Measurements from ENCODE around the gene TRIM25. TPM values are rescaled to one million over a fixed set of nuclear protein-coding genes. Genes with fewer than 3 reads are reported as not detected.
"Not testable (repeated sequence)": the region's sequence is repeated elsewhere in the genome, so short reads cannot be mapped to it uniquely, and the experiment has no call there.

TRIM25 gene
- total RNA-seq, 1 donor from 2014 or later, result 7.8 TPM

DNA sequence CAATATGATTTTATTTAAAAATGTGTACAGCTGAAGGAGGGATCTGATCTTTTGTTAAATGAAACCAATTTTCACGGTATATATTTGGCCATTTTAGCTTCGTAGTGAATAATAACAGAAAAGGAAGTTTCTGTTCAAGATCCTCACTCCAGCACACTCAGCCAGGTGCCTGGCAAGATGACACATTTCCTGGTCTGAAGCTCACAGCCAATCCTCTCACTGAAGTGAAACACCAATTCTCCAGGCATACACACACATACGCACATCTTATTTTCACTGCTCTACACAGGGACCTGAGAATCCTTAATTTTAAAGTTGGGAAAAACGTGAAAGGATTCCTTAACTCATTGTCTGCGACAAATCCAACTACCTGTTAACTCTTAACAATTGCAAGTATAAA lies 24.4 kb upstream of the TRIM25 start:
- not testable (repeated sequence) for H3K9ac ChIP-seq (ENCODE audit: low read depth in 1 of 3, low read length in 3 of 3); H3K4me1 ChIP-seq (ENCODE audit: control insufficient read depth in 3 of 3, insufficient read depth in 3 of 3, low read length in 3 of 3); H3K9me3 ChIP-seq (ENCODE audit: control insufficient read depth in 3 of 3, low read length in 3 of 3); H3K27ac ChIP-seq (ENCODE audit: low read depth, low read length); H3K27me3 ChIP-seq (ENCODE audit: control insufficient read depth in 3 of 3, insufficient read depth in 3 of 3, low read length in 3 of 3); H3K4me3 ChIP-seq (ENCODE audit: low read length in 3 of 3)
- H3K36me3 ChIP-seq (ENCODE audit: control insufficient read depth in 3 of 3, insufficient read depth in 3 of 3, low read length in 3 of 3), result peaks cover 18 to 51% (median 41%) of the 10 kb centered on the region in 3 donors

DNA sequence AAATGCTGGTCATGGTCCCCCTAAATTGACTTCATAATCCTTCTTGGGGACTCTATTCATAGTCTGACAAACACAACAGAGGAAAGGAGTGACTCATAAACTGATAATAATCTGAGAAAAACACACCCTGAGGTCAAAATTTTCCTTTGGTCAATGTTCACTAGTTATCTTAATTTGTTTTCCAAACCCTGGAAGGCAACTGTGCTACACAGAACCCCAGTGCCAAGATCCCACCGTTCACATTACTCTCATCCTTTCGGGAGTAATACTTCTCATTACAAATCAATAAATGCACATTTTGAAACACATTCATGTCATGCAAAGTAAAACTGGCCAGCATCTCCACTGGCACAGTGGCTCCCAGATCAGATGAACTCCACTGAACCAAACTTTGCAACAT lies 23.8 kb upstream of the TRIM25 start:
- H3K9ac ChIP-seq (ENCODE audit: low read depth in 1 of 3, low read length in 3 of 3), result no peak overlapping the region
- no peak overlapping the region for H3K4me3 ChIP-seq (ENCODE audit: low read length in 3 of 3)
- H3K36me3 ChIP-seq (ENCODE audit: control insufficient read depth in 3 of 3, insufficient read depth in 3 of 3, low read length in 3 of 3), result peaks cover 17 to 50% (median 41%) of the 10 kb centered on the region in 3 donors
- no peaks in the 10 kb centered on the region for H3K27me3 ChIP-seq (ENCODE audit: control insufficient read depth in 3 of 3, insufficient read depth in 3 of 3, low read length in 3 of 3)
- H3K27ac ChIP-seq (ENCODE audit: low read depth, low read length), result no peak overlapping the region
- H3K4me1 ChIP-seq (ENCODE audit: control insufficient read depth in 3 of 3, insufficient read depth in 3 of 3, low read length in 3 of 3), result no peaks in the 10 kb centered on the region
- H3K9me3 ChIP-seq (ENCODE audit: control insufficient read depth in 3 of 3, low read length in 3 of 3), result no peaks in the 10 kb centered on the region

GRCh38 chr17:56936697-56937322 lies 23.0 kb upstream of the TRIM25 start:
- no peaks in the 10 kb centered on the region for H3K4me1 ChIP-seq (ENCODE audit: control insufficient read depth in 3 of 3, insufficient read depth in 3 of 3, low read length in 3 of 3)
- no peak overlapping the region for H3K27ac ChIP-seq (ENCODE audit: low read depth, low read length)
- H3K27me3 ChIP-seq (ENCODE audit: control insufficient read depth in 3 of 3, insufficient read depth in 3 of 3, low read length in 3 of 3), result no peaks in the 10 kb centered on the region
- H3K9ac ChIP-seq (ENCODE audit: low read depth in 1 of 3, low read length in 3 of 3), result no peak overlapping the region
- peaks cover 12 to 46% (median 35%) of the 10 kb centered on the region in 3 donors for H3K36me3 ChIP-seq (ENCODE audit: control insufficient read depth in 3 of 3, insufficient read depth in 3 of 3, low read length in 3 of 3)
- no peaks in the 10 kb centered on the region for H3K9me3 ChIP-seq (ENCODE audit: control insufficient read depth in 3 of 3, low read length in 3 of 3)
- no peak overlapping the region for H3K4me3 ChIP-seq (ENCODE audit: low read length in 3 of 3)

- Histone ChIP-seq H3K4me1 (ENCODE audit: control insufficient read depth in 3 of 3, insufficient read depth in 3 of 3, low read length in 3 of 3) (no peaks in the 10 kb centered on the region), H3K27me3 (ENCODE audit: control insufficient read depth in 3 of 3, insufficient read depth in 3 of 3, low read length in 3 of 3) (no peaks in the 10 kb centered on the region), H3K36me3 (ENCODE audit: control insufficient read depth in 3 of 3, insufficient read depth in 3 of 3, low read length in 3 of 3) (peaks cover 6 to 36% (median 28%) of the 10 kb centered on the region in 3 donors), H3K4me3 (ENCODE audit: low read length in 3 of 3) (no peak overlapping the region), H3K9me3 (ENCODE audit: control insufficient read depth in 3 of 3, low read length in 3 of 3) (no peaks in the 10 kb centered on the region), H3K9ac (ENCODE audit: low read depth in 1 of 3, low read length in 3 of 3) (no peak overlapping the region), H3K27ac (ENCODE audit: low read depth, low read length) (no peak overlapping the region)
These were observed 21.6 kb upstream of the TRIM25 start for GRCh38 chr17:56935461-56935860.

DNA sequence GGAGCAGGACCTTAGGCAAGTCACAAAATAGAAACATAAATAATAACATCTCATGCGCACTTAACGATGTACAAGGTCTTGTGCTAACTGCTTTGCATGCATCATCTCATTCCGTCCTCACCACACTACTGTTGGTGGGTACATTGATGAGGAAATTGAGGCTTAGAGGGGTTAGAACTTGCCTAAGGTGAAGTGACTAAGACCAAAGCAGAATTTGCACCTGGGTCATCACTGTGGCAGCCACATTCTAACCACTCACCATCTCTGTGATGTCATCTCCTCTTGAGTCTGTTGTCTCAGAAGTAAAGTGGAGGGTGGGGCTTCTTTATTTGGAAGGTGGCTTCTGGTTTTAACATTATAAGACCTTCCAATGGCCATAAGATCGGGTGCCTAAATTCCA lies 20.4 kb upstream of the TRIM25 start:
- H3K9ac ChIP-seq (ENCODE audit: low read depth in 1 of 3, low read length in 3 of 3), result no peak overlapping the region
- no peak overlapping the region for H3K27ac ChIP-seq (ENCODE audit: low read depth, low read length)
- H3K9me3 ChIP-seq (ENCODE audit: control insufficient read depth in 3 of 3, low read length in 3 of 3), result no peaks in the 10 kb centered on the region
- H3K36me3 ChIP-seq (ENCODE audit: control insufficient read depth in 3 of 3, insufficient read depth in 3 of 3, low read length in 3 of 3), result peaks cover 6 to 31% (median 28%) of the 10 kb centered on the region in 3 donors
- H3K27me3 ChIP-seq (ENCODE audit: control insufficient read depth in 3 of 3, insufficient read depth in 3 of 3, low read length in 3 of 3), result no peaks in the 10 kb centered on the region
- no peaks in the 10 kb centered on the region for H3K4me1 ChIP-seq (ENCODE audit: control insufficient read depth in 3 of 3, insufficient read depth in 3 of 3, low read length in 3 of 3)
- H3K4me3 ChIP-seq (ENCODE audit: low read length in 3 of 3), result no peak overlapping the region

- Histone ChIP-seq H3K27ac (ENCODE audit: low read depth, low read length) (no peak overlapping the region), H3K4me3 (ENCODE audit: low read length in 3 of 3) (no peak overlapping the region), H3K4me1 (ENCODE audit: control insufficient read depth in 3 of 3, insufficient read depth in 3 of 3, low read length in 3 of 3) (no peaks in the 10 kb centered on the region), H3K9ac (ENCODE audit: low read depth in 1 of 3, low read length in 3 of 3) (no peak overlapping the region), H3K9me3 (ENCODE audit: control insufficient read depth in 3 of 3, low read length in 3 of 3) (no peaks in the 10 kb centered on the region), H3K27me3 (ENCODE audit: control insufficient read depth in 3 of 3, insufficient read depth in 3 of 3, low read length in 3 of 3) (no peaks in the 10 kb centered on the region), H3K36me3 (ENCODE audit: control insufficient read depth in 3 of 3, insufficient read depth in 3 of 3, low read length in 3 of 3) (peaks cover 6 to 29% (median 28%) of the 10 kb centered on the region in 3 donors)
These were observed 20.0 kb upstream of the TRIM25 start for GRCh38 chr17:56933868-56934267.

- H3K4me1 ChIP-seq (ENCODE audit: control insufficient read depth in 3 of 3, insufficient read depth in 3 of 3, low read length in 3 of 3), result no peaks in the 10 kb centered on the region
- H3K36me3 ChIP-seq (ENCODE audit: control insufficient read depth in 3 of 3, insufficient read depth in 3 of 3, low read length in 3 of 3), result peaks cover 6 to 29% (median 28%) of the 10 kb centered on the region in 3 donors
- H3K9ac ChIP-seq (ENCODE audit: low read depth in 1 of 3, low read length in 3 of 3), result no peak overlapping the region
- H3K27me3 ChIP-seq (ENCODE audit: control insufficient read depth in 3 of 3, insufficient read depth in 3 of 3, low read length in 3 of 3), result no peaks in the 10 kb centered on the region
- H3K27ac ChIP-seq (ENCODE audit: low read depth, low read length), result no peak overlapping the region
- H3K4me3 ChIP-seq (ENCODE audit: low read length in 3 of 3), result no peak overlapping the region
- H3K9me3 ChIP-seq (ENCODE audit: control insufficient read depth in 3 of 3, low read length in 3 of 3), result no peaks in the 10 kb centered on the region
These were observed 19.4 kb upstream of the TRIM25 start for GRCh38 chr17:56933151-56933745.

DNA sequence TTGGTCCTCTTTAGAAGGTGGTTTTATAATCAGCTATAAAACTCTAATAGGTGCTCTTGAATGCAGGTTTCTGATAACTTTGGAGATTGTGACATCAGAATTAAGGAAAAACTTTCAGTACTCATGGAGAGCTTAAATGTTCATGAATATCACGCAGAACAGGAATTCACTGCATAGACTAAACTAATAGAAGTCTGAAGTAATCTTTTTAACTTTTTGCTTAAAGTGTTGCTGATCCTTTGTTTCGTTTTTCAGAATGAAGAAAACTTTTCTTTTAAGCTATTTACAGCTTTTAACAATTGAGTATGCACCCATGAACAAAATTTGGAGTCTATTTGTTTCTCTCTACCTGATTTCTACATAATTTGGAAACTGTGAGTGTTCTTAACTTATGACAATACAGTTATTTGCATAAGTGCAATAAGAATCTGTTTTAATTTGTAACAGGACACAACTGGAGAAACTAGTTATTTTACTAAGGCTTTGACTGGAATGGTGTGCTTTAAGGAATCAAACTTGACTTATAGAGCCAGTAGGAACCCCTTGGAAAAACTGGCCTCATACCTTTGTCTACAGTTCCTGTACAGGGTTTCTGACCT lies 17.0 kb upstream of the TRIM25 start:
- H3K36me3 ChIP-seq (ENCODE audit: control insufficient read depth in 3 of 3, insufficient read depth in 3 of 3, low read length in 3 of 3), result peaks cover 6 to 17% (median 13%) of the 10 kb centered on the region in 3 donors
- no peaks in the 10 kb centered on the region for H3K4me1 ChIP-seq (ENCODE audit: control insufficient read depth in 3 of 3, insufficient read depth in 3 of 3, low read length in 3 of 3)
- H3K27me3 ChIP-seq (ENCODE audit: control insufficient read depth in 3 of 3, insufficient read depth in 3 of 3, low read length in 3 of 3), result no peaks in the 10 kb centered on the region
- H3K27ac ChIP-seq (ENCODE audit: low read depth, low read length), result no peak overlapping the region
- H3K4me3 ChIP-seq (ENCODE audit: low read length in 3 of 3), result no peak overlapping the region
- no peak overlapping the region for H3K9ac ChIP-seq (ENCODE audit: low read depth in 1 of 3, low read length in 3 of 3)
- H3K9me3 ChIP-seq (ENCODE audit: control insufficient read depth in 3 of 3, low read length in 3 of 3), result no peaks in the 10 kb centered on the region

- no peak overlapping the region for H3K4me3 ChIP-seq (ENCODE audit: low read length in 3 of 3)
These were observed 15.6 kb upstream of the TRIM25 start for GRCh38 chr17:56929362-56929969.

GRCh38 chr17:56928586-56928985 lies 14.7 kb upstream of the TRIM25 start:
- Histone ChIP-seq H3K36me3 (ENCODE audit: control insufficient read depth in 3 of 3, insufficient read depth in 3 of 3, low read length in 3 of 3) (peaks cover 0 to 5% (median 0%) of the 10 kb centered on the region in 3 donors), H3K9me3 (ENCODE audit: control insufficient read depth in 3 of 3, low read length in 3 of 3) (no peaks in the 10 kb centered on the region), H3K4me3 (ENCODE audit: low read length in 3 of 3) (no peak overlapping the region), H3K9ac (ENCODE audit: low read depth in 1 of 3, low read length in 3 of 3) (no peak overlapping the region), H3K27ac (ENCODE audit: low read depth, low read length) (no peak overlapping the region), H3K4me1 (ENCODE audit: control insufficient read depth in 3 of 3, insufficient read depth in 3 of 3, low read length in 3 of 3) (no peaks in the 10 kb centered on the region), H3K27me3 (ENCODE audit: control insufficient read depth in 3 of 3, insufficient read depth in 3 of 3, low read length in 3 of 3) (no peaks in the 10 kb centered on the region)

More at GRCh38 chr17:56929362-56929969, 15.6 kb upstream of the TRIM25 start:
- Histone ChIP-seq H3K9ac (ENCODE audit: low read depth in 1 of 3, low read length in 3 of 3) (no peak overlapping the region), H3K9me3 (ENCODE audit: control insufficient read depth in 3 of 3, low read length in 3 of 3) (no peaks in the 10 kb centered on the region), H3K27ac (ENCODE audit: low read depth, low read length) (no peak overlapping the region), H3K36me3 (ENCODE audit: control insufficient read depth in 3 of 3, insufficient read depth in 3 of 3, low read length in 3 of 3) (peaks cover 3 to 9% (median 8%) of the 10 kb centered on the region in 3 donors), H3K4me1 (ENCODE audit: control insufficient read depth in 3 of 3, insufficient read depth in 3 of 3, low read length in 3 of 3) (no peaks in the 10 kb centered on the region), H3K27me3 (ENCODE audit: control insufficient read depth in 3 of 3, insufficient read depth in 3 of 3, low read length in 3 of 3) (no peaks in the 10 kb centered on the region)

All from skeletal muscle tissue (tissue), 4 donors.